H9 (cell line): ENCODE data around the gene DTWD2. TPM values are rescaled to one million over a fixed set of nuclear protein-coding genes. Genes with fewer than 3 reads are reported as not detected.

Experiments used
- DNase-seq: peaks from one replicate; pipeline ENCODE4 v3.0.0-alpha.2; 2017
- H2AFZ ChIP-seq: one replicate; pipeline ENCODE4 v1.6.1; 2013; ENCODE audit warnings: mild to moderate bottlenecking, low read length, control low read depth, moderate library complexity
- H2AK5ac ChIP-seq: 2 replicates; pipeline ENCODE4 v1.6.1; 2013; ENCODE audit warnings: low read length, control low read depth, mixed read lengths; ENCODE audit not compliant: insufficient read length
- H2BK120ac ChIP-seq: one replicate; pipeline ENCODE4 v1.6.1; 2013; ENCODE audit warnings: low read depth, mild to moderate bottlenecking, low read length, control low read depth, inconsistent platforms; ENCODE audit not compliant: poor library complexity, severe bottlenecking
- H2BK12ac ChIP-seq: 2 replicates; pipeline ENCODE4 v1.6.1; 2013; ENCODE audit warnings: low read length, control low read depth, mixed read lengths, low read depth; ENCODE audit not compliant: insufficient read length
- H2BK15ac ChIP-seq: 2 replicates; pipeline ENCODE4 v1.6.1; 2013; ENCODE audit warnings: low read depth, low read length, control low read depth
- H2BK20ac ChIP-seq: one replicate; pipeline ENCODE4 v1.6.1; 2013; ENCODE audit warnings: low read depth, mild to moderate bottlenecking, low read length, control low read depth, inconsistent platforms; ENCODE audit not compliant: poor library complexity, severe bottlenecking
- H2BK5ac ChIP-seq: 2 replicates; pipeline ENCODE4 v1.6.1; 2013; ENCODE audit warnings: low read length, control low read depth, mixed read lengths; ENCODE audit not compliant: insufficient read length
- H3K14ac ChIP-seq: 2 replicates; pipeline ENCODE4 v1.6.1; 2013; ENCODE audit warnings: low read length, control low read depth; ENCODE audit not compliant: insufficient read depth
- H3K18ac ChIP-seq: 2 replicates; pipeline ENCODE4 v1.6.1; 2013; ENCODE audit warnings: low read depth, mild to moderate bottlenecking, mixed read lengths, low read length, control low read depth; ENCODE audit not compliant: insufficient read length
- H3K23ac ChIP-seq: 2 replicates; pipeline ENCODE4 v1.6.1; 2013; ENCODE audit warnings: low read length, control low read depth, mixed read lengths, low read depth; ENCODE audit not compliant: insufficient read length
- H3K23me2 ChIP-seq: 2 replicates; pipeline ENCODE4 v1.6.1; 2013; ENCODE audit warnings: low read depth, mild to moderate bottlenecking, mixed read lengths, low read length, control low read depth; ENCODE audit not compliant: insufficient read length, poor library complexity, severe bottlenecking
- H3K27ac ChIP-seq: 2 replicates; pipeline ENCODE4 v1.5.1; 2013; ENCODE audit warnings: low read length, control low read depth, mixed read lengths, low read depth; ENCODE audit not compliant: insufficient read length
- H3K27me3 ChIP-seq: 2 replicates; pipeline ENCODE4 v1.6.1; 2013; ENCODE audit warnings: low read length, control low read depth, inconsistent platforms; ENCODE audit not compliant: insufficient read depth
- H3K4ac ChIP-seq: 2 replicates; pipeline ENCODE4 v1.6.1; 2013; ENCODE audit warnings: low read depth, mild to moderate bottlenecking, control low read depth, inconsistent platforms, low read length, moderate library complexity
- H3K4me1 ChIP-seq: 2 replicates; pipeline ENCODE4 v1.6.1; 2013; ENCODE audit warnings: low read length, control low read depth, inconsistent platforms; ENCODE audit not compliant: insufficient read depth
- H3K4me2 ChIP-seq: 2 replicates; pipeline ENCODE4 v1.6.1; 2013; ENCODE audit warnings: low read length, control low read depth, mixed read lengths; ENCODE audit not compliant: insufficient read length, insufficient read depth
- H3K56ac ChIP-seq: 2 replicates; pipeline ENCODE4 v1.6.1; 2013; ENCODE audit warnings: low read depth, mild to moderate bottlenecking, mixed read lengths, low read length, control low read depth; ENCODE audit not compliant: insufficient read length
- H3K79me1 ChIP-seq: 2 replicates; pipeline ENCODE4 v1.6.1; 2013; ENCODE audit warnings: low read depth, mild to moderate bottlenecking, moderate library complexity, low read length, control low read depth, inconsistent platforms; ENCODE audit not compliant: insufficient read depth, poor library complexity, severe bottlenecking
- H3K79me2 ChIP-seq: 2 replicates; pipeline ENCODE4 v1.6.1; 2013; ENCODE audit warnings: low read length, control low read depth, inconsistent platforms; ENCODE audit not compliant: insufficient read depth
- H3K9ac ChIP-seq: 2 replicates; pipeline ENCODE4 v1.6.1; 2013; ENCODE audit warnings: low read length, control low read depth, mixed read lengths; ENCODE audit not compliant: insufficient read length; ENCODE audit errors: extremely low read depth
- H3K9me3 ChIP-seq: one replicate; pipeline ENCODE4 v1.6.1; 2013; ENCODE audit warnings: low read depth, low read length, inconsistent platforms; ENCODE audit not compliant: control insufficient read depth
- H3T11ph ChIP-seq: one replicate; pipeline ENCODE4 v1.6.1; 2013; ENCODE audit warnings: mild to moderate bottlenecking, low read length, control low read depth, inconsistent platforms
- H4K20me1 ChIP-seq: one replicate; pipeline ENCODE4 v1.6.1; 2013; ENCODE audit not compliant: control insufficient read depth, insufficient read length, insufficient read depth
- H4K5ac ChIP-seq: 2 replicates; pipeline ENCODE4 v1.6.1; 2013; ENCODE audit warnings: low read depth, mild to moderate bottlenecking, mixed read lengths, low read length, control low read depth; ENCODE audit not compliant: insufficient read length
- H4K8ac ChIP-seq: replicated peaks from 2 replicates; pipeline ENCODE4 v1.6.1; 2013; ENCODE audit warnings: low read length, control low read depth, mixed read lengths, low read depth; ENCODE audit not compliant: insufficient read length
- H4K91ac ChIP-seq: 2 replicates; pipeline ENCODE4 v1.6.1; 2013; ENCODE audit warnings: low read depth, mild to moderate bottlenecking, moderate library complexity, mixed read lengths, low read length, control low read depth; ENCODE audit not compliant: insufficient read length
- H3K27ac Mint-ChIP-seq, 3 experiments: 2 replicates in 2 of 3; 3 replicates in 1 of 3; pipeline ENCODE4 v1.8.0; 2020 to 2021; ENCODE audit warnings: mixed read lengths in 3 of 3, mild to moderate bottlenecking in 1 of 3, moderate library complexity in 1 of 3
- H3K27me3 Mint-ChIP-seq: 2 replicates; pipeline ENCODE4 v1.8.0; 2021; ENCODE audit warnings: low read depth, mild to moderate bottlenecking, moderate library complexity, mixed read lengths
- H3K36me3 Mint-ChIP-seq, 3 experiments: 2 replicates in 2 of 3; 3 replicates in 1 of 3; pipeline ENCODE4 v1.8.0; 2020 to 2021; ENCODE audit warnings: low read depth in 3 of 3, mixed read lengths in 3 of 3; ENCODE audit not compliant: insufficient read depth in 1 of 3
- H3K4me1 Mint-ChIP-seq, 2 experiments: 2 replicates each; pipeline ENCODE4 v1.8.0; 2020; ENCODE audit warnings: mixed read lengths in 2 of 2
- H3K4me3 Mint-ChIP-seq, 2 experiments: 2 replicates in 1 of 2; 3 replicates in 1 of 2; pipeline ENCODE4 v1.8.0; 2020 to 2021; ENCODE audit warnings: mild to moderate bottlenecking in 2 of 2, mixed read lengths in 2 of 2, moderate library complexity in 1 of 2
- H3K9me3 Mint-ChIP-seq, 2 experiments: 2 replicates in 1 of 2; 3 replicates in 1 of 2; pipeline ENCODE4 v1.8.0; 2020; ENCODE audit warnings: mild to moderate bottlenecking in 2 of 2, mixed read lengths in 2 of 2, moderate library complexity in 1 of 2
- WGBS: extraction: QIAGEN DNeasy Blood & Tissue Kit; methylation state at CpG from one replicate; pipeline ENCODE4 v1.1.7; 2013; ENCODE audit warnings: missing lambda C conversion rate, low lambda C conversion rate, mixed read lengths; ENCODE audit not compliant: insufficient read length; ENCODE audit errors: extremely low coverage; 5-methylcytosine and 5-hydroxymethylcytosine counted together
- total RNA-seq: library from RNA; stranded (reverse); gene quantifications from 2 replicates; pipeline ENCODE4 v1.2.1, GENCODE V29; 2021
- TF ChIP-seq, protein P1 (sequence below): fragments of 200-600 bp; sonication (generic); conservative IDR thresholded peaks from 3 replicates; pipeline ENCODE4 v1.8.0; 2021; ENCODE audit warnings: antibody characterized with exemption, mild to moderate bottlenecking

The DTWD2 gene
- total RNA-seq, 1 experiment from 2014 or later: 10.8 TPM

DNA sequence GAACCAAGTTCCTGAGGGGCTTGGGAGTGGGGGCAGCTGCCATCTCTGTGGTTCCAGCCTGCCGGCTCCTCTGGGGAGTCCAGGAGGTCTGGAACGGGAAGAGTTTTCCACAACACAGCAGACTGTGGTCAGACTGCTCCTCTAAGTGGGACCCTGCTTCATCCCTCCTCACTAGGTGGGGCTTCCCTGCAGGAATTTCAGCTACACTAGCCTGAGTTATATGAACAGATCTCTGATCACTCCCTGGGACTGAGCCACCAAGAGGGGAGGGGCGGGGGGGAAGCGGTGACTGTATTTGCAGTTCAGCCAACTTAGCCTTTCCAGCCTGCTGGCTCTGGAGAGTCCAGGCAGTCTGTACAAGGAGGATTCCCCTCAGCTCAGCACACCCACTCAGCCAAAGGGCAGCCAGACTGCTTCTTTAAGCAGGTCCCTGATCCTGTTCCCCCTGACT lies 19.4 kb downstream of the DTWD2 start:
- Mint-ChIP-seq H3K4me3 (no peak overlapping the region), H3K27ac (no peak overlapping the region), H3K27me3 (no peaks in the 10 kb centered on the region), H3K36me3 (peaks cover 8 to 24% (median 15%) of the 10 kb centered on the region in 3 experiments), H3K9me3 (peaks cover 13 to 15% of the 10 kb centered on the region in 2 experiments), H3K4me1 (no peaks in the 10 kb centered on the region)
- Histone ChIP-seq H4K8ac (no peak overlapping the region), H3T11ph (no peak overlapping the region), H3K23ac (no peak overlapping the region), H4K91ac (no peak overlapping the region), H3K9me3 (no peaks in the 10 kb centered on the region), H2BK20ac (no peak overlapping the region), H3K23me2 (no peaks in the 10 kb centered on the region), H3K27ac (no peak overlapping the region), H3K9ac (no peak overlapping the region), H3K79me2 (no peaks in the 10 kb centered on the region), H3K18ac (no peak overlapping the region), H2BK120ac (no peak overlapping the region), H3K4me1 (no peaks in the 10 kb centered on the region), H2AFZ (no peak overlapping the region), H3K56ac (no peak overlapping the region), H4K5ac (no peak overlapping the region), H3K4me2 (no peak overlapping the region), H2BK5ac (no peak overlapping the region), H4K20me1 (no peaks in the 10 kb centered on the region), H3K79me1 (no peaks in the 10 kb centered on the region), H3K14ac (no peak overlapping the region; the same call in 1 of the 2 replicates), H2AK5ac (no peak overlapping the region), H2BK15ac (no peak overlapping the region), H3K4ac (no peak overlapping the region), H2BK12ac (no peak overlapping the region), H3K27me3 (no peaks in the 10 kb centered on the region)
- TF ChIP-seq, protein P1, sequence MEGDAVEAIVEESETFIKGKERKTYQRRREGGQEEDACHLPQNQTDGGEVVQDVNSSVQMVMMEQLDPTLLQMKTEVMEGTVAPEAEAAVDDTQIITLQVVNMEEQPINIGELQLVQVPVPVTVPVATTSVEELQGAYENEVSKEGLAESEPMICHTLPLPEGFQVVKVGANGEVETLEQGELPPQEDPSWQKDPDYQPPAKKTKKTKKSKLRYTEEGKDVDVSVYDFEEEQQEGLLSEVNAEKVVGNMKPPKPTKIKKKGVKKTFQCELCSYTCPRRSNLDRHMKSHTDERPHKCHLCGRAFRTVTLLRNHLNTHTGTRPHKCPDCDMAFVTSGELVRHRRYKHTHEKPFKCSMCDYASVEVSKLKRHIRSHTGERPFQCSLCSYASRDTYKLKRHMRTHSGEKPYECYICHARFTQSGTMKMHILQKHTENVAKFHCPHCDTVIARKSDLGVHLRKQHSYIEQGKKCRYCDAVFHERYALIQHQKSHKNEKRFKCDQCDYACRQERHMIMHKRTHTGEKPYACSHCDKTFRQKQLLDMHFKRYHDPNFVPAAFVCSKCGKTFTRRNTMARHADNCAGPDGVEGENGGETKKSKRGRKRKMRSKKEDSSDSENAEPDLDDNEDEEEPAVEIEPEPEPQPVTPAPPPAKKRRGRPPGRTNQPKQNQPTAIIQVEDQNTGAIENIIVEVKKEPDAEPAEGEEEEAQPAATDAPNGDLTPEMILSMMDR: no peak
- no peak for DNase-seq
- no CpG with 5 or more reads among the region's 4 CpGs for WGBS
